HG02943 (cell line): ENCODE data around the gene MAP2K6.
"Not testable (repeated sequence)": the region's sequence is repeated elsewhere in the genome, so short reads cannot be mapped to it uniquely, and the experiment has no call there.

ENCODE experiments used
- ATAC-seq: cut with Tn5 transposase; IDR thresholded peaks from one replicate; pipeline ENCODE4 v1.9.1; 2021; ENCODE audit warnings: mild to moderate bottlenecking, low read depth, moderate library complexity; ENCODE audit not compliant: unreplicated experiment

Gene MAP2K6

DNA sequence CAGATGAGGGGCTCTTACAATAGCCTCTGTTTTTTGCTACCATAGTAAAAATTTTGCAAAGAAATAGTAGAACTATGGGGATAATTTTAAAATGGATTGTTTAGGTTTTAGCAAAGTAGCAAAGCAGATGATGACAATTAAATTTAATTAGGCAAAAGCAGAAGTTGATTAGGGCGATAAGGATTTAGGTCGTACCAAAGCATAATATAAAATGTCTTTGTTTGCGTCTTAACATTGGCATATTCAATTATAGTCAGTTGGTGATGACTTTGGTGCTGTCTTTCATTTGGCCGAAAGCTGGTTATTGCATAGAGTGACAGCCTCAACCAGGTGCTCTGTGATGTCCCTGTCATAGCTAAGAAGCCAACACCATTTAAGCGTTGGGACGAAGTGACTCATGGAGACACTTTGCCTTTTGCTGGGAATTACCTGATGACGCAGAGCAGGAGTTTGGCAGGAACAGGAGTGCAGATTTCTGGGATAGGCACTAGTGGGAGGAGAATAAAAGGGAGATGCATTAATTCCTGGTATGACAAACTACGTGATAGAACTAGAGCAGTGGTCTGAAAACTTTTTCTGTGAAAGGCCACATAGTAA lies 38.3 kb downstream of the MAP2K6 start:
- ATAC-seq: no peak

DNA sequence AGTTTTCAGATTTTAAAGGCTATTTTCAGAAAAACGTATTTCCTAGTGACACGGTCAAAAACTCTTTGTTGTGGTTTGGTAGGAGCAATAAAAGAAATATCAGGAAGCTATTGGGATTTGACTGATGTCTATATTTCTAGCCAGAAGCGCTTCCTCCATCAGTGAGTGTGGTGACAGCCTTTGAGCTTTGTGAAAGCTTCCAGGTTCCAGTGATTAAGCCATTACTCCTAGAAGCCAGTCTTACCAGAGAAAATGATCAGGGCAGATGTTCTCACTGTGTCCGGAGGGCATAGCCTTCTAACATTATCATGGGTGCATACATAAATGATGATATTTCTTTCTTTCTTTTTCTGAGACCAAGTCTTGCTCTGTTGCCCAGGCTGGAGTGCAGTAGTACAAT lies 39.6 kb downstream of the MAP2K6 start:
- no peak for ATAC-seq

DNA sequence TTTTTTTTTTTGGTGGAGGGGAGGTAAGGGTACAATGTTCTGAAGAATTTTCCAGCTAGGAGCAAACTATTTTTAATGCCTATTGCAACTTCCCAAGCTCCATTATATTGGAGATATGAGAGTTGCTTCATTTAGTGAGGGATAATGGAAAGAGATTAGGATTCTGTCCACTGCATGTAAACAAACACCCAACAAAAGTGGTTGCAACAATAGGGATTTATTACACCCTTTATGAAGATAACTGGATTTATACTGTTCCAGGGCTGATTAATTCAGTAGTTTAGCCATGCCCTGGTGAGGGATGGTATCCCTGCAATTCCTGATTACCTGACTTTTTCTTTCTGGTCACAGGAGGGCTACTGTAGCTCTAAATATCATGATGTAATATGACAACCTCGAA lies 40.5 kb downstream of the MAP2K6 start:
- ATAC-seq: no peak

DNA sequence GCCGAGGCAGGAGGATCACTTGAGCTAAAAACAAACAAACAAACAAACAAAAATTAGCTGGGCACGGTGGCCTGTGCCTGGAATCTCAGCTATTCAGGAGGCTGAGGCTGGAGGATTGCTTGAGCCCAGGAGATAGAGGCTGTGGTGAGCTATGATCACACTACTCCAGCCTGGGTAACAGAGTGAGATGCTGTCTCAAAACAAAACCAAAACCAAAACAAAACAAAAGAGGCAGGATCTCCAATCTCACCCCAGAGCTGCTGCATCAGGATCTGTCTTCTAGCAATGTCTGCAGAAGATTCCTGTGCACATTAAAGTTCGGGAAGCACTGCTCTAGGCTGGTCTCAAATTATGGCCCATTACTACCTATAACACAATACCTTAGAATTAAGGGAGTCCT lies 43.1 kb downstream of the MAP2K6 start:
- ATAC-seq: no peak

DNA sequence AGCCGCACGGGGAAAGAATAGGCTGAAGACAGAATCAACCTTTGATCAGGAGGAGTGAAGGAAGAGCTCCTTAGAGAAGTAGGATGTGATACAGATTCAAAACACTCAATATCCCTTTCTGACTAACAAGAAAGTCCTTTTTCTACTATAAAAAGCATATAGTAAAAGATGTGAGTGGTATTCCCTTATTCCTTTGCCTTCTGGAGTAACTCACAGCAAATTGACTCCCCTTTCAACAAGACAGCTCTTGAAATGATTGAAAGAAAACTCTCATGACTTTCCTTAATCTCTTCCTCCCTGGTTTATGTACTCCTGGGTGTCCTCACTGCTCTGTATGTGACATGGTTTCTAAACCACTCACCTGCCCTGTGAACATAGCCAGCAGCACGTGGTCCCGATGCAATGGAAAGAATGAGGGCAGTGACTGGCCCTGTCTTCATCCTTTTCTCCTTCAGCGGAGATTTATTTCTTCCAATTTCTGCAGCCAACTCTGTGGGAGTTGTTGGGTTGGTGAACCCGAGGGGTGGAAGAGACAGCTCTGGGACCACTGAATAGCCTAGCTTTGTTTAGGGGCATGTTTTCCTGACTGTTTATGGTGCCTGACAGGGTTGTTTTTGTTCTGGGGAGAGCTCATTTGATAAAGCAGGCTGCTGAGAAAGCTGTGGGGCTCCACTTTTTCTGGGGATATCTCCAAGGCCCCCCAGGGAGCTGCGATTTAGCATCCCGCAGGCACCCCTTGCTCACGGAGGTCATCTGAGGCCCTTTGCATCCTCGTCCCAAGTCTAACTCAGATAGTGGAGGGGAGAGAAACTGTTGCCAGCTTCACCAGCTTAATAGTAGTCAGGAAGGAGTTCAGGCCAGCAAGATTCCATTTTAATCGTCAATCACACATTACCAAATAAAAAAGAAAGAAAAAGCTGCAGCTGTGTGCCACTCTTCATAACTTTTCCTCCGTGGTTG lies 46.7 kb downstream of the MAP2K6 start:
- no peak for ATAC-seq

DNA sequence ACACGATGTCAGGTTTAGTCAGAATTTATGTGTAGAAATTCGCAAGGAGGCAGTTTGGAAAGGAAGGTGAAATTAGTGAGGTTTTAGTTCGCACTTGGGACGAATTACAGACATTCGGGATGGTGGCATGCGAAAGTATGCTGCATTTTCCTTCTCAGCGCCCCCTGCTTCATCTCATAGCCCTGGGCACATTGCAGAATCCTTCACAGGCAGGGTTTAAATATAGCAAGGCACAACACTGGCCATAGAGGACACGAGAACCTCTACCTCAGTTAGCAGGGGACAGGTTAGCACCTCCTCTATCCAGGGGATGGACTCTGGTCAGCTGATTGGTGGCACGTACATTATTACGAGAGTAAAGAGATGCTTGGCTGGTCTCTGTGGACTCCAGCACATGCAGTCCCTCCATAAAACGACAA lies 47.5 kb downstream of the MAP2K6 start:
- no peak for ATAC-seq

DNA sequence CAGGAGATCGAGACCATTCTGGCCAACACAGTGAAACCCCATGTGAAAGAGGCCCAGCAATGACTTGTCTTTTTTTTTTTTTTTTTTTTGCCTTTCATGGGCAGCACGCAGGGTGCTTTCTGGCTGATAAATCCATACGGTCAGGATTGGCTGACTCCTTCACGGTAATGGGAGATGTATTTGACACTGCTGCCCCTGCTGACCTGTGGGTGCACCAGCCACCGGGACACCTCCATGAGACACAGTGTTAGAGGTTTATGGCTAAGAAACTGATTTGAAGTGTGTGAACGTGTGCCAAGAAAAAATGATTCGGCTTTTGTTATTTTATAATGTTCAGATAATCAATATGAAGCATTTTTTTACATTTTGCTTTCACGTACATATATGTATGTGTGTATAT lies 48.4 kb downstream of the MAP2K6 start:
- no peak for ATAC-seq

DNA sequence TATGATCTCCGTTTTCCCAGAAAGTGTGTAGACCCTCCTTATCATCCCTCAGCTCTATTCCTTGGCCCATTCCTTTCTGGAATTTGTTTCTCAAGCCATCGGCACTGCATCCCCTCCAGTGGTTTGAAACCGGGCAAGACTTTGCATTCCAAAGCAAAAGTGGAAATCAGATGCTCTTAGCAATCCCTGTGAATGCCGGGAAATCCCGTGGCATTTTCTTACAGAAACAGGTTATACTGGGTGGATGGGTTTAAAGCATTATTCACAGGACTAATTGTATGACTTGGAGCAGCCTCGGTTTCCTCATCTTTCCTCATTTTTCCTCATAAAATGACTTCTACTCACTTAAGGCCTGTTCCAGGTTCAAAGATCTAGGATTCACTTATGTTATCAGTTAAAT lies 52.0 kb downstream of the MAP2K6 start:
- ATAC-seq: no peak

DNA sequence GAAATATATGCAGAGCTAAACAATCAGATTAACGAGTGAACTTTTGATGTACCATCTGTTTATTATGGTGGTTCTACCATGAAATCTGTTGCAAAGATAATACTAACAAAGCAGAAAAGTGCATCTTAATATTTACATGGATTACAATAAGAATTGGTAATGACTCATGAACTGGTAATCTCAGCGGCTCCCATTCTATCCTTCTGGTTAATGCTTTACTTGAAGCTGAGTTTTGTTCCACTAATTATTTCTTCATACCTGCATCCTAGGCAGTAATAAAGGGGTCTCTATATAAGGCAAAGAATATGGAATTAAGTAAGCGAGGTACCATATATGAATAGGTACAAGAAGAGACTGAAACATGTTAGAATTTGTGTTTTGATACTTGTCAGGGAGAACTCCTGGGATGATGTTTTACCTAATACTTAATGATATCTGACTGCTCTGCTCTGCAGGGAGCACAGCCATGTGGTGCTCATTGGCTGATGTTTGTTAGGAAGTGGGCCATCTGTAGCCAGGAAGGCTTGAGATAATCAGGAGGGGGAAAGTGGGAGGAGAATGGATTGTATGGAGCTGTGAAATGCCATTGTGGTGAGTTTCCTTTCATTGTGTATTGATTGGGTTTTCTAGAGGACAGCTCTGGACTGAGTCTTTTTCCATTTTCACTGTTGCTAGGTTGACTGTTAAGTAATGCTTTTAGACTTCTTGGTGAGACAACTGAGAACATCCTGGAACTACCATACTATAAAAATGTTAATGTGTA lies 52.6 kb downstream of the MAP2K6 start:
- ATAC-seq: no peak

DNA sequence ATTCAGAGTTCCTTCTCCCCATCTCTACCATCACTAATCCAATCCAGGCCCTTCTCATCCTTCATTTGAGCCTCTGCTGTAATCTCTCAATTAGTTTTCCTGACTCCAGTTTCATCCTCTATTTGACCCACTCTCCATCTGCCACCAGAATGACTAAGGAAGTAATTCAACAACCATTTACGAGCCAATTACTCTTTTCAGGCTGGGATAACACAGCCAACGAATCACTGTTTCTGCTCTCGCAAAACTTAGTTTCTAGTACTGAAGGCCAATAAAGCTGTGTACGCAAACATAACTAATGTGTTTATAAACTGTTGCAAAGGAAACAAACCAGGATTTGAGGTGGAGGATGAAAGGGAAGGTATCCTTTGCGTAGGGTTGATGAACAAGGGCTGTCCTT lies 53.7 kb downstream of the MAP2K6 start:
- ATAC-seq: no peak

DNA sequence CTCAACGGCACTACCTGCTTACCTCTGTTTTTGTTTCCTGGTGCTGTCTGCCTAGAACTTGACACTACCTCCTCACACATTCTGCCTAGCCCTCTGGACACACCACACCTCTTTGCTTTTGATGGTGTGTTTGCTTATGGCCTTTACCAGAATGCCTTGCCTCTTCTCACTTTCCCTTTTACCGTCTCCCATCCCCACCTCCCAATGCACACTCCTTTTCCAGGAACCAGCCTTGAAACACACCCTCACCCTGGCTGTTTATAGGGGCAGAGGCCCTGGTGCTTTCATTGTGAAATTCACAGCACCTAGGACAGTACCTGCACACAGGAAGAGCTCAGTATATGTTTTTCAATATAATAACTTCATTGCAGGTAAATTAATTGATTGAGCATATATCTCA lies 56.2 kb downstream of the MAP2K6 start:
- ATAC-seq: no peak

DNA sequence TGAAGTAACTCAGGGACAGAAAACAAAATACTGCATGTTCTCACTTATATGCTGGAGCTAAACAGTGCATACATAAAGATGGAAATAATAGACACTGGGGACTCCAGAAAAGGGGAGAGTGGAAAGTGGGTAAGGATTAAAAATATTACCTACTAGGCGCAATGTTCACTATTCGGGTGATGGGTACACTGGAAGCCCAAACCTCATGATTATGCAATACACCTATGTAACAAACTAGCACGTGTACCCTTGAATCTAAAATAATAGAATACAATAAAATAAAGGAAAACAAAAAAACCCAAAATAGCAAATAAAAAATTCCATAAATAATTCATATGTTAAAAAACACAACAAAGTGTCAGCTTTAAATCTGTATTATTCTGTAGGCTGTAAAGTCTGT lies 56.9 kb downstream of the MAP2K6 start:
- no peak for ATAC-seq

DNA sequence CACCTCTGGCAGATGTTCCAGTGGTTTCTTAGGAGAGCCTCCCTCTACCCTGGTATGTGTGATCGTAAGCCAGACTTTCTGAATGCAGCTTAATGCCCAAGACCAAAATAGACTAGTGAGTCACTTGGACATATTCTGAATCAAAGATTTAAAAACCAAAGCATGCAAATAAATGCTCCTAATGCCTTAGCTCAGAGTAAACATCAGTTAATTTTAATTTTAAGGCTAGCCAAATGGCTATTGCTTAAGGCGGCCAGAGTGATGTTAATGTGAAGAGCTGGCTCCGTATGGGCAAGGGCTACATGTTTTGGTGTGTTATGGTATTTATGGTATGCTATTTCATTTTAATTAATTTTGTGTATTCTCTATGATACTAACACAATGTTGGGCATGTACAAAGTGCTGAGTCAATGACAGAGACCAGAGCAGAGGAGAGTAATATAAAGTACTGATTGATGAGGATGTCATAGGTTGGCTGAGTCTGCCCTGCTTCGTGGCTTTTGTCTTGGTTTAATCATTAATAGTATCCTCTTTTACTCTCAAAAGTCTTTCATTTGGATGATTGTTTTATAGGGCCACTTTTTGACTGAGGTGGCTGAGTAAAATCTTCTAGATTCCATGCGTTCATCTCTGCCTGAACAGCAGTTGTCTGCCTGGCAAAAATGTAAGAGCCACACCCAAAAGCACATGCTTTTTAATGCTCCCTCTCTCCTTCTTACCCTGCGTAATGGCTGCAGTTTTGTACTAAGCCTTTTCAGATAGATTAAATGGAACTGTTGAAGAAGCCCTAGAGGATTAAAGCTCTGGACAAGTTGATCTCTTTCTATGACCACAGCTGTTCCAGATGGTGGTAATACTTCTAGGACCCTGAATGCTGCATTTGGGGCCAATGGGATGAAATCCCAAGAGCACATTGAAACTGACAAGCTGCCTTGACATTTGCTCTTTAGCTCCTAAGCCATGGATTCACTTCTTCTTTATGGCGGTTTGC lies 59.6 kb downstream of the MAP2K6 start:
- ATAC-seq: no peak

DNA sequence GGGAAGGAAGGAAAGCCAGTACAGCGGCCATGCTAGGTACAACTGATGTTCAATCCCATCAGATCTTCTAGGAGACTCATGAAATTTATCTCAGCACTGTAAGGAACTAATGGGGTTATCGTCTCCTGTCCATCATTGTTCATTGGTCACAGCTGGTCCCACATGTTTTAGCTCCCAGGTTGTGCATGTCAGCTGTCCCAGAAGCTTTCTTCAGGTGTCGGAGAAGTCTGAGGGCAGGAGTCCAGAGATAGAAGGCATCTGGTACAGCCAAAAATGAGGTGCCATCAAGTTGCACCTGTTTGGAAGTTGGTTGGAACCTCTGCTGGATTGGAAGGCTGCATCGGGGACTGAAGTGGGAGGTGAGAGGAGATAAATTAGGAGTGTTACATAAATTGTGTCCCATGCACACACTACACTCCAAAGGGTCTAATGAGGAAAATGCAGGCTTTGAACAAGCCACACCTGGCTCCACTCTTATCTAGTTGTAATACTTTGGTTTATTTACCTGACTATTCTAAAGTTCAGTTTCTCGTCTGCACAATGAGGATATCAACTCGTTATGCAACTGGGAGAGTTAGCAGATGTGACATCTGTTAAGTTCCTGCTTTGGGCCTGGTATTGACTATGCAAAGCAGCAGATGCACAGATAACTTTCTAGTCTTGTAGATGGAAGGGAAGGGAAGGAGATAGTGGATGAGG lies 62.9 kb downstream of the MAP2K6 start:
- no peak for ATAC-seq

DNA sequence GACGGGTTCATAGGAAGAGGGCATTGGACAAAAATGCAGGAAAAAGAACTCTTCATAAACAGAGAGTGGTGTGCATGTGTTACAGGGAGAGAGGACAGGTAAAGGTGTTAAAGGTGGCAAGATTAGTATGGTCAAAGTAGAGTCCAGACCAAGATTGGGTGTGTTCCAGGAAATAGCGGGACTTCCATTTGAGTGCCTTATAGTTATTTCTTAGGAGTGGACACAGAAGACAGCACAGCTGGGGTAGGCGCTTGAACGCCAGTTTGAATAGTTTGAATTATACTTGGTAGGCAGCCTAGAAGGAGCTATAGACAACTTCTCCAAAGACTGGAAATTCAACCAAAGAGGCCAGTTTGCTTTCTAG lies 63.4 kb downstream of the MAP2K6 start:
- ATAC-seq: no peak

DNA sequence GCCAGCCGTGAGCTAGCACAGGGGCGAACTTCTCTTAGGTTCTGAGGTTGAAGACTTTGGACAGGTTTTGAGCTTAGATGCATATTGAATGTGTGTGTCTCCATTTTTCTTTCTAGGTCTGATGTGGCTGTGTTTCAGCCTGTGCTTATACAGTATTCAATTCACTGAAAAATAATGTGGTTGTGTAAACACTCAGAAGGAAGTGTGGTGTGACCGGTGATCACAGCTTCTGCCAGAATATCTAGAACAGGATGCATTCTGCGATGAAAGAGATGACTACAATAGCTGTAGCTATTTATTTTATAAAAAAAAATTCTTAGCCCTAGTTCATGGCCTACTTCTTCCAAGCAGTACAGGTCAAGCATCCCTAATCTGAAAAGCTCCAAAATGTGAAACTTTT lies 64.4 kb downstream of the MAP2K6 start:
- no peak for ATAC-seq

DNA sequence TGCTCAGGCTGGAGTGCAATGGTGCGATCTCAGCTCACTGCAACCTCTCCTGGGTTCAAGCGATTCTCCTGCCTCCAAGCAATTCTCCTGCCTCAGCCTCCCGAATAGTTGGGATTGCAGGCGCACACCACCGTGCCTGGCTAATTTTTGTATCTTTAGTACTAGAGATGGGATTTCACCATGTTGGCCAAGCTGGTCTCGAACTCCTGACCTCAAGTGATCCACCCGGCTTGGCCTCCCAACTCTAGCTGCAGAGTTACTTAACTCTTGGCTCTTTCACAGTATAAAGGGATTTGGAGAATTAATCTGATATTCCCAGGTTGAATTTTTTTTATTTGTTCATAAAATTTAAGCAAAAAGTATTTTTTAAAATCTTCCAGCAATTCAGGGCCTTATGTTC lies 65.3 kb downstream of the MAP2K6 start:
- ATAC-seq: not testable (repeated sequence)

DNA sequence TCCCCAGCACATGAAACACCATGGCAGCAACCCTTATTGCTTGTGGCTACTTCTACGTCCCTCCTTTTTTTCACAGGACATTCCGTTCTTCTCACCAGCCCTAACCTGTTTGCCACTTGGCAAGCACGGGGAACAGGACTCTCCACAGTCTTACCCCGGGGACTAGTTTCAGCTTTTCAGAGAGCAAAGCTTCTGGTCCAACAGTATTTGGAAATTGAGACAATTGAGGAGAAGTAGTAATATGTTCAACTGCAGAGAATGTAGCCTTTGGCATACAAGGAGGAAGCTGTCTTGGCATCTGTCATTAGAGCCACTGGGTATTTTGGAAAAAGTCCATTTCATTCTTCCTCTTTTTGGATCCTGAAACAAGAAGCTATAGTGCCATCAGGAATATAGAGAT lies 65.7 kb downstream of the MAP2K6 start:
- ATAC-seq: no peak

DNA sequence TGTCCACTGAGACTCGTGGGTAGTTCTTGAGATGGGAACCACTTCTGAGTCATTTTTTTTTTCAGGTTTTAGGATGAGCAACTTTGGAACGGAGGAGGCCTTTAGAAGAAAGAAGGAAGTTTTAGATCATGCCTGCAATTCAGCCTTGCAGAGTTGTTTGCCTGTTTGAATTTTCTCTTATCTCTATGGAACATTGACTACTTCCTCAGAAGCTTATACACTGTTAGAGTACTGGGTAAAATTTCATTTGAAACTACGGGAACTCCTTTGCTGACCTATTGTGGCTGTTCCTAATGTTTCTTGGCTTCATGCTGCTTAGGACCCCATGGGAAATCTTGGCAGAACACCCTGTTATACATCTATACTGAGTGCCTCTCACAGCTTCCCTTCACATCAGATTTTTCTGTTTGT lies 70.8 kb downstream of the MAP2K6 start:
- no peak for ATAC-seq
